HG03139 (cell line): ENCODE data around the gene CAPN12.

Source experiments
- ATAC-seq: cut with Tn5 transposase; IDR thresholded peaks from one replicate; pipeline ENCODE4 v1.9.1; 2021; ENCODE audit not compliant: unreplicated experiment

CAPN12 gene

DNA sequence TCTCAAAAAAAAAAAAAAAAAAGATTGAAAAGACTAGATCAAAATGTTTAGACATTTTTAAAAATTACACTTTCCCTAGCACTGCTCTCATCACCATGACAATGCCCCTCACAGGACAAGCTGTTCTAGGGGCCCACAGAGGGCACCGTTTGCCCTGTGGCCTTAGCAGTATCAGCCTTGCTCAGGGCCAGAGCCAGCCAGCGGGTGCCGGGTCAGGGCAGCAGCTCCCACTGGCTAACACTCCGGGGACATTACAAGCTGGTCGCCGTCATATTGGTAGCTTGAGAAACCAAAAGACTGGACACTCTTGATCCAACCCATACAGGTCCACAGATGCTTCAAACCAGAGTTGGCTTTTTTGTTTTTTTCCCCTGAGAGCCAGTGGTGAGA lies 18.0 kb downstream of the CAPN12 start:
- ATAC-seq: no peak

GRCh38 chr19:38725469-38726283 lies 18.6 kb downstream of the CAPN12 start:
- no peak for ATAC-seq

- no peak for ATAC-seq
These were observed 20.1 kb downstream of the CAPN12 start for GRCh38 chr19:38723990-38724854.

DNA sequence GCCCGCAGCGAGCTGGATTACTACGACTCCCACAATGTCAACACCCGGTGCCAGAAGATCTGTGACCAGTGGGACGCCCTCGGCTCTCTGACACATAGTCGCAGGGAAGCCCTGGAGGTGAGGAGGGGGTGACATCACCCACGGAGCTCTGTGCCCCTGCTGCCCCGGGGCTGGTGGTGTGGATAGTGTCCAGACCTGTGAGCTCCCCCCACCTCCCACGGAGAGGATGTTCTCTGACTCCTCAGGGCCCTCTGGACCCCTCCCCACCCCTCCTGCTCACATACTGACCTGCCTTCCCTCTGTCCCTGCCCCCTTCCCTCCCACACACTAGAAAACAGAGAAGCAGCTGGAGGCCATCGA lies 20.7 kb downstream of the CAPN12 start:
- ATAC-seq: no peak

GRCh38 chr19:38722947-38723605 lies 21.2 kb downstream of the CAPN12 start:
- no peak for ATAC-seq

DNA sequence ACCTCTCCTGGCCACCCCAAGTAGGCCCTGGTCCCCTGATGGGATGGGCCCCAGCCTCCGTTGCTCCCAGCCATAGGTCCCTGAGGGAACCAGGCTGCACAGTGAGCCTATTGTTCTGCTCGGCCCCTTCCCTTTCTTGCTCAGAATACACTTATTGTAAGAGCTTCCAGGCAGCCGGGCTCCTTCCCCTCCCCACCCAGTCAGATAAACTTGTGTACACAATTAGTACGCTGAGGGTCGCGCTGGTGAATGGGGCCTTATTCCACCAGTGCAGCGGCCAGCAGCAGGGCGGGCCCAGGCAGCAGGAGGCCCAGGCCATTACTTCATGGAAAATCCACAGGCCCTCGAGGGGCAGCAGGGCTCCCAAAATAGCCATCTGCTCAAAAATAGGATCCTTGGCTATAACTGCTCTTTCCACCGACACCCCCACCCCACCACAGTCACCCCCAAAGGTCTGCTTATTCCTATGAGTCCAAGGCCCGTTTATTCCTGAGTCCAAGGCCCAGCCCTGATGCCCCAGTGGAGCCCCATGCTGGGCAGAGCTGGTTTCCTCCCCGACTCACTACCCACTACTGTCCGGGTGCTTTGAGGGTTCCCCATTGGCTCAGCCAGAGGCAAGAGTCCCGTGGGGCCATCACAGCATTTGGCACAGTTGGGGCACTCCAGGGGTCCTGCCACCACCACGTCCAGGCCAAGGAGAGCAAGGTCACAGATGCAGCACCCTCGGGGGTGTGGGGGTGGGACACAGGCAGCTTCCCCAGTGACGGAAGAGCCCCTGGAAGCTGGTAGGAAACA lies 22.1 kb downstream of the CAPN12 start:
- ATAC-seq: no peak

DNA sequence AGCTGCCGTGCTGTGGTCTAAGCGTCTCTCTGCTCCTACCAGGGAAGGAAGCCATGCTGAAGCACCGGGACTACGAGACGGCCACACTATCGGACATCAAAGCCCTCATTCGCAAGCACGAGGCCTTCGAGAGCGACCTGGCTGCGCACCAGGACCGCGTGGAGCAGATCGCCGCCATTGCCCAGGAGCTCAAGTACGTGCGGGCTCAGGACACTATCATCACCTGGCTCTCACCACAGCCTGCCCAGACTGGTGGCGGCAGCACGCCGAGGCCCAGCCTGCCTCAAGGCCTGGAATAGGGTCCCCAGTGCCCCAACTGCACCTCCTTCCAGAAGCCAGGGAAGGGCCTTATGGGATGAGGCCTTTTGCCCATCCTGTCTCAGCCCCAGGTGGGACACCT lies 22.8 kb downstream of the CAPN12 start:
- no peak for ATAC-seq

GRCh38 chr19:38720559-38721236 lies 23.6 kb downstream of the CAPN12 start:
- ATAC-seq: no peak

DNA sequence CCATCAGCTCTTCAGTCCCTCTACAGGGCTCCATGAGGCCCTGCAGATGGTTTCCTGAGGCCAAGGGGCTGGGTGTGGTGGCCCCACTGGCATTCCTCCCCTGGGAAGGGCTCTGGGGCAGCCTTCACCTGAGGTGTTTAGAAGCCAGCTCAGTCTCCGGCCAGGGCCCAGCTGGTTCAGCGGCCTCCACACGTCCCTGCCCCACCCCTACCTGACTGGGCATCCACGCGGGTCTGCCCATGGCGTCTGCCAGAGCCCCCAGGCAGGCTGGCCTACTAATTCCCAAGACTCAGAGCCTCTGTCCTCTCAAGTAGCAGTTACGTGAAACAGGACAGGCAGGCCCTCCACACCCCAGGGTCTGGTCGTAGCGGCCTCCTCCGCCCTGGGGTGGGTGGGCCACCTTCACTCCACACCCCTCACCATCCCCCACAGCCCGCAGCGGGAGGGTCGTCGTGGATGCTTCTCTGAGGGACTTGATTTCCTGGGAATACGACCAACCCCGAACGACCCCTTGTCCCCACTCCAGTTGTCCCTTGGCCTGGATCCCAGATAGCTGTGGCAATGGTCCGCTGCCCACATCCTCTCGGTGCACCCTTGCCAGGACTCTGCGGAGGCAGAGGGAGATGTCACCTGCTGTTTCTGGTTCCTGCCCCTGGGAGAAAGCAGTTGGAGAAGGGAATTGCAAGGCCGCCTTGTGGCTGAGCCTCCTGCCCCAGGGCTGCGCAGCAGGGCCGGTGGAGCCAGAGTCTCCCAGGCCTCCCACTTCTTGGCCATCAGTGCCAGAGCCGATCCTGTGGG lies 24.3 kb downstream of the CAPN12 start:
- ATAC-seq: no peak

- ATAC-seq: no peak
These were observed 25.3 kb downstream of the CAPN12 start for GRCh38 chr19:38718747-38719543.

GRCh38 chr19:38717855-38718254 lies 26.4 kb downstream of the CAPN12 start:
- no peak for ATAC-seq

- no peak for ATAC-seq
These were observed 27.2 kb downstream of the CAPN12 start for GRCh38 chr19:38717051-38717450.

- no peak for ATAC-seq
These were observed 28.7 kb downstream of the CAPN12 start for GRCh38 chr19:38715555-38715954.

DNA sequence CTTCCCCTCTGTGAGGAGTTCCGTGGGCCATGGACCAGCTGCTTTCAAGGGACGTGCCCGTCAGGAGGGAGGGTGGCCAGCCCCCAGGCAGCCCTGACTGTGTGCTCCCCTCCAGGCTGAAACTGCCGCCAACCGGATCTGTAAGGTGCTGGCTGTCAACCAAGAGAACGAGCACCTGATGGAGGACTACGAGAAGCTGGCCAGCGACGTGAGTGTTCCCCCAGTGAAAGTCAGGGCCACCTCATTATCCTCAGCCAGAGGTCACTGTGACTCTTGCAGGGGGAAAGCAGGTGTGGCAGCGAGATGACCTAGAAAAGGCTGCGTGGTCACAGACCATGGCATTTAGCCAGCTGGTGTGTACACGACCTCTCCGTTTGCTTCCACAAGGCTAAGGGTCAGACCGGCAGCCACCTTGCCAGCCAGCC lies 29.9 kb downstream of the CAPN12 start:
- ATAC-seq: no peak

GRCh38 chr19:38713865-38714264 lies 30.4 kb downstream of the CAPN12 start:
- ATAC-seq: no peak

DNA sequence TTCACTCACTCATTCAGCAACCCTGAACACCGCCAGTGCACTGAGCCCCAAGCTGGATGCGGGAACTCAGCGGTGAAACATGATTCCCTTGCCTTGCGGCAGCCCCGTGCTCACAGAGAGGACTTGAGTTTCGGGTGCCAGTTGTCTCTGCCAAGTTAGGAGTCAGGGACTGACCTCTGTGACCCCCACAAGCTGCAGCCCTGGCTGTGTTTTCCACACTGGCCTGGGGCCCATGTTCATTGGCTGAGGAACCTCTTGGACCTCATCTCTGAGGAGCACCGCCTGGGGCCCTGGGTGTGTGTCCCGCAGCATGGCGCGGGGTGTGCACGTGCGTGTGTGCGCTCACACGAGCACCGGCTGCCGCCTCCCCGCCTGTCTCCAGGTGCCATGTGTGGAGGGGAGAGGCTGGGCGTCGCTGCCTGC lies 31.0 kb downstream of the CAPN12 start:
- no peak for ATAC-seq

GRCh38 chr19:38712161-38712748 lies 32.0 kb downstream of the CAPN12 start:
- no peak for ATAC-seq

DNA sequence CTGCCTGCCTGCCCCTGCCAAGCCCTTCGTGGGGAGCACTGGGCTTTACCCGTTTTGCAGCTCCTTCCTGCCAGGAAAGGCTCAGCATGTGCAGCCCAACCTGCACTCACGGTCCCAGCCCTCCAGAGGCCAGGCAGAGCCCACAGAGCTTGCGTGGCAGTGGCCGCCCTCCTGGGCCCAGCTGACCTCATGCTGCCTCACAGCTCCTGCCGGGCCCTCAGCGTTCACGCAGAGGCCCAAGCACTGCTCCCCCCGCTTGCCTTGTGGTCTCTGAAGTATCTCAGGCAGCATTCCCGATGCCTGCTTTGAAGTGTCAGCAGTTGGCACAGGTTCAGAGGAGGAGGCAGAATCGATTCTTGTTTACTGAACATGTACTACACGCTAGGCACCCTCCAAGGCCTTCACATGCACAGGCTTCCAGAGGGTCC lies 32.5 kb downstream of the CAPN12 start:
- no peak for ATAC-seq
